Measurements from ENCODE around the gene FSIP2. TPM values are rescaled to one million over a fixed set of nuclear protein-coding genes. Genes with fewer than 3 reads are reported as not detected.

Gene FSIP2
- total RNA-seq, 2 experiments from 2014 or later: 0.14 TPM; not detected in 1

DNA sequence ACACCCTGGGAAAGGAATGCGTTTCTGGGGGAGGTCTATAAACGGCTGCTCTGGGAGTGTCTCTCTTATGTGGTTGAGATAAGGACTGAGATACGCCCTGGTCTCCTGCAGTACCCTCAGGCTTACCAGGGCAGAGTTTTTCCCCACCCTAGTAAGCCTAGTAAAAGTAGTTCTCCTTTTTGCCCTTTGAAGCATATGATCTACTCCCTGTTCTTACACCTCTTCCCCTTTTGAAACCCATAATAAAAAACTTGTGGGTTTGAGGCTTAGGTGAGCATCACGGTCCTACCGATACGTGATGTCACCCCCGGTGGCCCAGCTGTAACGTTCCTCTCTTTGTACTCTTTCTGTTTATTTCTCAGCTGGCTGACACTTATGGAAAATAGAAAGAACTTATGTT, 97.4 kb downstream of the FSIP2 start:
- no peak for ATAC-seq
- POLR2A ChIA-PET: no interaction called here
- no peak overlapping the region for H3K27ac Mint-ChIP-seq
- CTCF ChIA-PET: no interaction called here
- no peaks in the 10 kb centered on the region for H3K4me1 Mint-ChIP-seq (ENCODE audit: low read depth)
- no peak overlapping the region for H3K4me3 Mint-ChIP-seq
- intact Hi-C loops (cut with micrococcal nuclease): no loop called here
- H3K9me3 Mint-ChIP-seq: peaks cover 19% of the 10 kb centered on the region
- TF ChIP-seq, protein P1, sequence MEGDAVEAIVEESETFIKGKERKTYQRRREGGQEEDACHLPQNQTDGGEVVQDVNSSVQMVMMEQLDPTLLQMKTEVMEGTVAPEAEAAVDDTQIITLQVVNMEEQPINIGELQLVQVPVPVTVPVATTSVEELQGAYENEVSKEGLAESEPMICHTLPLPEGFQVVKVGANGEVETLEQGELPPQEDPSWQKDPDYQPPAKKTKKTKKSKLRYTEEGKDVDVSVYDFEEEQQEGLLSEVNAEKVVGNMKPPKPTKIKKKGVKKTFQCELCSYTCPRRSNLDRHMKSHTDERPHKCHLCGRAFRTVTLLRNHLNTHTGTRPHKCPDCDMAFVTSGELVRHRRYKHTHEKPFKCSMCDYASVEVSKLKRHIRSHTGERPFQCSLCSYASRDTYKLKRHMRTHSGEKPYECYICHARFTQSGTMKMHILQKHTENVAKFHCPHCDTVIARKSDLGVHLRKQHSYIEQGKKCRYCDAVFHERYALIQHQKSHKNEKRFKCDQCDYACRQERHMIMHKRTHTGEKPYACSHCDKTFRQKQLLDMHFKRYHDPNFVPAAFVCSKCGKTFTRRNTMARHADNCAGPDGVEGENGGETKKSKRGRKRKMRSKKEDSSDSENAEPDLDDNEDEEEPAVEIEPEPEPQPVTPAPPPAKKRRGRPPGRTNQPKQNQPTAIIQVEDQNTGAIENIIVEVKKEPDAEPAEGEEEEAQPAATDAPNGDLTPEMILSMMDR (IDR thresholded peaks at IDR 0.05): no peak
- H3K27me3 Mint-ChIP-seq: no peaks in the 10 kb centered on the region
- DNase-seq: no peak
- H3K36me3 Mint-ChIP-seq (ENCODE audit: low read depth): peaks cover 5% of the 10 kb centered on the region

GRCh38 chr2:185854885-185855284, 116.3 kb downstream of the FSIP2 start:
- peaks cover 4% of the 10 kb centered on the region for H3K36me3 Mint-ChIP-seq (ENCODE audit: low read depth)
- H3K4me3 Mint-ChIP-seq: no peak overlapping the region
- TF ChIP-seq, protein P1 (IDR thresholded peaks at IDR 0.05): no peak
- CTCF ChIA-PET: no interaction called here
- POLR2A ChIA-PET: no interaction called here
- H3K9me3 Mint-ChIP-seq: peaks cover 14% of the 10 kb centered on the region
- intact Hi-C loops (cut with micrococcal nuclease): no loop called here
- DNase-seq (no peak), ATAC-seq (no peak)
- no peak overlapping the region for H3K27ac Mint-ChIP-seq
- H3K4me1 Mint-ChIP-seq (ENCODE audit: low read depth): no peaks in the 10 kb centered on the region
- H3K27me3 Mint-ChIP-seq: no peaks in the 10 kb centered on the region

DNA sequence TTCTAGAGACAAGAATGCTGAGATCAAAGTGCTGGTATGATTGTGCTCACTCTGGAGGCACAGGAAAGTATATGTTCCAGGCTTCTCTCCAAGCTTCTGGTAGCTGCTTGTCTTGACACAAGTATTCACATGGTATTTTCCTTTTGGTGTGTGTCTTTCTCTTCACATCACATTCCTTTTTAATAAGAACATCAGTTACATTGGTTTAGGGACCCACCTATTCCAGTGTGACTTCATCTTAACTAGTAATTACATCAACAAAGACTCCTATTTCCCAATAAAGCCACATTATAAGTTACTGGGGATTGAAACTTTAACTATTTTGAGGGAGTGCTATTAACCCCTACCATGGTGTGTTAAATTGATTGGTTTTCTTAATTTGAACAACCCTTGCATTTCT, 119.1 kb downstream of the FSIP2 start:
- H3K4me1 Mint-ChIP-seq (ENCODE audit: low read depth): no peaks in the 10 kb centered on the region
- DNase-seq: no peak
- CTCF ChIA-PET: no interaction called here
- no peak overlapping the region for H3K4me3 Mint-ChIP-seq
- H3K36me3 Mint-ChIP-seq (ENCODE audit: low read depth): no peaks in the 10 kb centered on the region
- POLR2A ChIA-PET: no interaction called here
- H3K27me3 Mint-ChIP-seq: no peaks in the 10 kb centered on the region
- intact Hi-C loops (cut with micrococcal nuclease): no loop called here
- H3K27ac Mint-ChIP-seq: no peak overlapping the region
- TF ChIP-seq, protein P1 (IDR thresholded peaks at IDR 0.05): no peak
- no peak for ATAC-seq
- H3K9me3 Mint-ChIP-seq: peaks cover 13% of the 10 kb centered on the region

DNA sequence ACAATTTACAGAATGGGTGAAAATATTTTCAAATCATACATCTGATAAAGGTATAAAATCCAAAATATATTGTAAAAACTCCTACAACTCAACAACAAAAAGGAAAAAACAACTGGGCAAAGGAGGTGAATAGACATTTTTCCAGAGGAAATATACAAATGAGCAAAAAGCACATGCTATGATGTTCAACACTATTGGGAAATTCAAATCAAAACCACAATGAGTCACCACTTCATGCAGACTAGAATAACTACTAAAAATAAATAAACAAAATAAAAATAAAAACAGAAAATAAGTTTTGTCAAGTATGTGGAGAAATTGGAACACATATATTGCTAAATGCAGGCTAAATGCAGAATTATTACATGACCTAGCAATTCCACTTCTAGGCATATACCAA, 120.9 kb downstream of the FSIP2 start:
- Mint-ChIP-seq H3K4me1 (ENCODE audit: low read depth) (no peaks in the 10 kb centered on the region), H3K4me3 (no peak overlapping the region), H3K9me3 (peaks cover 13% of the 10 kb centered on the region), H3K36me3 (ENCODE audit: low read depth) (no peaks in the 10 kb centered on the region), H3K27me3 (no peaks in the 10 kb centered on the region), H3K27ac (no peak overlapping the region)
- TF ChIP-seq, protein P1 (IDR thresholded peaks at IDR 0.05): no peak
- ChIA-PET CTCF (no interaction called here), POLR2A (no interaction called here)
- ATAC-seq (no peak), DNase-seq (no peak)
- intact Hi-C loops (cut with micrococcal nuclease): no loop called here

DNA sequence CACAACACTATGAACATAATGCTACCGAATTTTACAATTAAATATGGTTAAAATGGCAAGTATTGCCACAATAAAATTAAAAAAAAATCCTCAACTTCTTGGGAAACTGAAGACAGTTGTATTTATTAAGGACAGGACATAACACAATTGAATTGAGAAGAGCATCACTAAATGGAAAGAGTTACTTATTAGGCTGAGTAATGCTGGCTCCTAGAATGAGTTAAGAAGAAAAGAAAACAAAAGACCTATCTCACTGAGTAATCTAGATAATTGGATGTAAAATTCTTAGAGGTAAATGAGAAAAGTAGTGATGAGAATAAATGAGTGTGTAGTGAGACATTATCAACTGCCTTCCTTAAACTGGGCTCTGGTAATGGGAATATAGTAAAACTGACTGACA, 121.7 kb downstream of the FSIP2 start:
- ATAC-seq: no peak
- POLR2A ChIA-PET: no interaction called here
- no peak overlapping the region for H3K4me3 Mint-ChIP-seq

More for the DNA sequence above, 121.7 kb downstream of the FSIP2 start:
- intact Hi-C loops (cut with micrococcal nuclease): no loop called here
- no peaks in the 10 kb centered on the region for H3K4me1 Mint-ChIP-seq (ENCODE audit: low read depth)
- no peaks in the 10 kb centered on the region for H3K36me3 Mint-ChIP-seq (ENCODE audit: low read depth)
- H3K27me3 Mint-ChIP-seq: no peaks in the 10 kb centered on the region
- DNase-seq: no peak
- TF ChIP-seq, protein P1 (IDR thresholded peaks at IDR 0.05): no peak
- peaks cover 7% of the 10 kb centered on the region for H3K9me3 Mint-ChIP-seq
- CTCF ChIA-PET: no interaction called here
- no peak overlapping the region for H3K27ac Mint-ChIP-seq
